ENCODE data around the gene PTPRD.

PTPRD gene

GRCh38 chr9:8734760-8735159 is 1878.0 kb downstream of the PTPRD start:
- no peak for DNase-seq

- DNase-seq: no peak
These were observed 1879.5 kb downstream of the PTPRD start for GRCh38 chr9:8733131-8733954.

- DNase-seq: no peak
These were observed 1880.3 kb downstream of the PTPRD start for GRCh38 chr9:8732367-8733075.

GRCh38 chr9:8730618-8731017 is 1882.2 kb downstream of the PTPRD start:
- no peak for DNase-seq

GRCh38 chr9:8728910-8729309 is 1883.9 kb downstream of the PTPRD start:
- DNase-seq: no peak

- DNase-seq: no peak
These were observed 1885.6 kb downstream of the PTPRD start for GRCh38 chr9:8727191-8727590.

GRCh38 chr9:8726692-8727091 is 1886.1 kb downstream of the PTPRD start:
- DNase-seq: no peak

GRCh38 chr9:8725635-8726034 is 1887.2 kb downstream of the PTPRD start:
- DNase-seq: no peak

- no peak for DNase-seq
These were observed 1888.4 kb downstream of the PTPRD start for GRCh38 chr9:8724284-8725018.

GRCh38 chr9:8723195-8723594 is 1889.6 kb downstream of the PTPRD start:
- DNase-seq: no peak

GRCh38 chr9:8719833-8720486 is 1892.8 kb downstream of the PTPRD start:
- DNase-seq: no peak

- no peak for DNase-seq
These were observed 1894.6 kb downstream of the PTPRD start for GRCh38 chr9:8718121-8718725.

GRCh38 chr9:8717146-8717545 is 1895.7 kb downstream of the PTPRD start:
- no peak for DNase-seq

GRCh38 chr9:8715788-8716187 is 1897.0 kb downstream of the PTPRD start:
- DNase-seq: peak in 1 of 2 experiments; percentile 12

- DNase-seq: no peak
These were observed 1899.0 kb downstream of the PTPRD start for GRCh38 chr9:8713811-8714165.

GRCh38 chr9:8713149-8713810 is 1899.5 kb downstream of the PTPRD start:
- no peak for DNase-seq

- DNase-seq: no peak
These were observed 1903.1 kb downstream of the PTPRD start for GRCh38 chr9:8709731-8710130.

- no peak for DNase-seq
These were observed 1904.1 kb downstream of the PTPRD start for GRCh38 chr9:8708728-8709127.

GRCh38 chr9:8706998-8707397 is 1905.8 kb downstream of the PTPRD start:
- DNase-seq: no peak

- DNase-seq: no peak
These were observed 1906.3 kb downstream of the PTPRD start for GRCh38 chr9:8706531-8706930.

GRCh38 chr9:8705861-8706260 is 1906.9 kb downstream of the PTPRD start:
- DNase-seq: no peak

GRCh38 chr9:8703904-8704303 is 1908.9 kb downstream of the PTPRD start:
- no peak for DNase-seq
